Right ventricle myocardium inferior (tissue), 1 donor: ENCODE measurements around the gene YBX3. TPM values are rescaled to one million over a fixed set of nuclear protein-coding genes. Genes with fewer than 3 reads are reported as not detected.

Experiments
- ATAC-seq: fragments of 200-7000 bp; cut with Tn5 transposase; one replicate; pipeline ENCODE4 v1.9.1; 2020; ENCODE audit warnings: mild to moderate bottlenecking, moderate library complexity
- DNase-seq: peaks from one replicate; pipeline ENCODE4 v3.0.0; 2021; ENCODE audit errors: missing footprints
- intact Hi-C: fragments of 100-400 bp; cut with DNase I; formaldehyde crosslinking; loops from one replicate; pipeline ENCODE4 v1.11.0; 2022
- total RNA-seq: library from RNA; stranded (reverse); fragmentation: NEBNext Ultra II Directional; extraction: Animal tissue kit (Norgen Biotek cat#: 25700); gene quantifications from one replicate; pipeline ENCODE4 v1.2.1, GENCODE V29; 2021
- donor health status: DM: no; HTN: yes; CAD: no; lungs with severe emphysema.

Gene YBX3
- total RNA-seq, 1 donor from 2014 or later, result 594 TPM

GRCh38 chr12:10697862-10698261, 25.3 kb downstream of the YBX3 start:
- ATAC-seq (no peak), DNase-seq (no peak)
- intact Hi-C loops, result no loop called here

DNA sequence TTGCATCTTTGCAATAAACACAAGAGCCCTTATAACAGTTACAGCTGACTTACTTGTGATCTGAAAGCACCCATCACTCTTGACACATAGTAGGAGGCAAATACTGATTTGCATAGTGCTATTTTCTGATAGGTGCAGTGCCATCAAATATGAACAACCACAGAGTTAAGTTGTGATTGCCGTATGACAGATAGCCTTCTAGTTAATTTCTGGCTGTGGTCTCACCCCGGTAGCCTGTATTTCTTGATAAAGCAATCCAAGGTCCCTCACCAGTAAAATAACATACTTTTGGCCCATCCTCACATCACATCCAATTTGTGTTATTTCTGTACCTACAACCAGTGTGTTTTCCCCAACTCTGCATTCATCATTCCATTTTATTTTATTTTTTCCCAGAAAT, 26.0 kb downstream of the YBX3 start:
- intact Hi-C loops, result no loop called here
- ATAC-seq, result no peak
- no peak for DNase-seq

DNA sequence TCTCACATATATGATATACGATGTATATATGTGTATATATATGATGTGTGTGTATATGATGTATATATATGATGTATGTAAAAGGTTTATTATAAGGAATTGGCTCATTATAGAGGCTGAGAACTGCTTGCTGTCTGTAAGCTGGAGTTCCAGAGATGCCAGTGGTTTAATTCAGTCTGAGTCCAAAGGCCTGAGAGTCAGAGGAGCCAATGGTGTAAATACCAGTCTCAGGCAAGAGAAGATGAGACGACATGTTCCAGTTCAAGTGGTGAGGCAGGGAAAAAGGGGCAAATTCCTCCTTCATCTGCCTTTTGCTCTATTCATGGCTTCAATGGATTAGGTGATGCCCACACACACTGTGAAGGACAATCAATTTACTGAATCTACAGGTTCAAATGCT, 32.2 kb downstream of the YBX3 start:
- intact Hi-C loops, result no loop called here
- ATAC-seq (no peak), DNase-seq (no peak)

GRCh38 chr12:10689146-10689545, 34.0 kb downstream of the YBX3 start:
- intact Hi-C loops, result no loop called here
- DNase-seq, result no peak
- ATAC-seq, result no peak

- no peak for ATAC-seq
- no peak for DNase-seq
- intact Hi-C loops, result no loop called here
Measured at GRCh38 chr12:10688042-10688441, 35.1 kb downstream of the YBX3 start.

DNA sequence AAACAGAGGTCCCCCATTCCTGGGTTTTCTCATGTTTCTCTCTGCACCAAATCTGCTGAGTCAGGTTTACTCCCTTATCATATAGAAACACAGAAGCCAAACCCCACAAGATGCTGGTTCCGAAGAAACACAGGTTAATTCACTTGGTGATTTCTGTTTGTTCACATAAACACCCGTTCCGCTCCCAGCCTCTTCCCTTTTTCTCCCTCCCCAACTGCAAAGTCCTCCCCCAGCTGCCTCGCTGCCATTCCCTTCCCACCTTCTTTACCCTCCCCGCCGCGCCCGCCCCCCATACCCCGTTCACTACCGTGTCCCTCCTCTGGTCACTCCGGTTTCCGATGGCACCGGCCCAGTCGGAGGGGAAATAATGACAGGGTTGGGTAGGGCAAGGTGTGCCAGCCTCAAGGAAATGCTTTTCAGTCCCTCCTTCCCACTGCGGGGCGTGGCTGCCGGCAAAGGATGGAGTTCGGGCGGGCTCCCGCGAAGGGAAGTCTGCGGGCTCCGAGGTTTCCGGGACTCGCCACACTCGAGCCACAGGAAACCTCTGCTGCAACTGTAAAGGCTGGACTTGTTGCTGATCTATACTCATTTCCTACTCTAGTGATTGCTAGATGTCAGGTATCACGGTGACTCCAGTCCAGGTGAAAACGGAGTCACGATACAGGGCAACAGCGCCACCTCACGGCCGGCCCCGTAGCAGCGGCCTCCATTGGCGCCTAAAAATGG, 49.3 kb downstream of the YBX3 start, which contains the start of gene STYK1:
Gene STYK1, minus strand, starts transcription at position 394 of the 726 bp plus-strand sequence. CDS start 39,434 bp downstream, outside the sequence.
- peak; percentile 34 for ATAC-seq
- DNase-seq, result peak; percentile 75
- intact Hi-C loops, result no loop called here

DNA sequence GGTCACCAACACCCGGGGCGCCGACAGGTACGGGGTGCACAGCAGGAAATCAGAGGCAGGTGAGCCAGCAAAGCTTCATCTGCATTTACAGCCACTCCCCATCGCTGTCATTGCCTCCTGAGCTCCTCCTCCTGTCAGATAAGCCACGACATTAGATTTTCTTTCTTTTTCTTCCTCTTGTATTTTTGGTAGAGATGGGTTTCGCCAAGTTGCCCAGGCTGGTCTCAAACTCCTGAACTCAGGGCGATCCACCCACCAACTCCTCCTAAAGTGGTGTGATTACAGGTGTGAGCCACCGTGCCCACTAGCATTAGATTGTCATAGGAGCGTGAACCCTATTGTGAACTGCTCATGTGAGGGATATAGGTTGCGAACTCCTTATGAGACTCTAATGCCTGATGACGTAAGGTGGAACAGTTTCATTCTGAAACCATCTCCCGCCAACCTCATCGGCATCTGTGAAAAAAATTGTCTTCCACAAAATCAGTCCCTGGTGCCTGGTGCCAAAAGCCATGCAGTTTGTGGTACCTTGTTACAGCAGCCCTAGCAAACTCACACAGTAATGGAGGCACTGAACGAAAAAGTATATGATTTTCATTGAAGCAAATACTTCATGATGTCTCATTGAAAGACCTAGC, 50.8 kb downstream of the YBX3 start:
- no peak for DNase-seq
- intact Hi-C loops, result no loop called here

DNA sequence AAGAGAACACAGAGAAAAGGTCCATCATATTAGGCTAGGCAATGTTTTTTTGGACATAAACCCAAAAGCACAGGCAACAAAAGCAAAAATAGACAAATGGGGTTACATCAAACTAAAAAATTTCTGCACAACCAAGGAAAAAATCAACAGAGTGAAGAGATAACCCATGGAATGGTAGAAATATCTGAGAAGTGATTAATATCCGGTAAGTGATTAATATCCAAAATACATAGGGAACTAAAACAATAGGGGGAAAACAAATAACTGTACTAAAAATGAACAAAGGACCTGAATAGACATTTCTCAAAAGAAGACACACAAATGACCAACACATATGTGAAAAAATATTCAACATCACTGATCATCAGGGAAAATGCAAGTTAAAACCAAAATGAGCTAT, 53.6 kb downstream of the YBX3 start:
- no peak for DNase-seq
- intact Hi-C loops, result no loop called here
- no peak for ATAC-seq

More for the DNA sequence above, 50.8 kb downstream of the YBX3 start:
- ATAC-seq, result no peak

DNA sequence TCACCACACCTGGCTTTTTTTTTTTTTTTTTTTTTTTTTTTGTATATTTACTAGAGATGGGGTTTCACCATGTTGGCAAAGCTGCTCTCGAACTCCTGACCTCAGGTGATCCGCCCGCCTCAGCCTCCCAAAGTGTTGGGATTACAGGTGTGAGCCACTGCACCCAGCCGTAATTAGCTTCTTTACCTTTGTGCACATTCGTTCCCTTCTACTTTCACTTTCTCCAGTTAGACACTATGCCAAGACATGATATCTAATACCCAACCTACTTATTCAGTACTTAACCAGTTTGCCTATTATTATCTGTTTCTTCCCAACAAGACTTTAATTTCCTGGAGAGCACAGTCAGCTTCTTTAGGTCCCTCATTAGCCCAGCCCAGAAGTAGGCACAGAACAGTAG, 54.6 kb downstream of the YBX3 start:
- DNase-seq (no peak), ATAC-seq (no peak)
- intact Hi-C loops, result no loop called here

GRCh38 chr12:10667581-10667980, 55.5 kb downstream of the YBX3 start:
- intact Hi-C loops, result no loop called here
- DNase-seq, result no peak
- no peak for ATAC-seq

DNA sequence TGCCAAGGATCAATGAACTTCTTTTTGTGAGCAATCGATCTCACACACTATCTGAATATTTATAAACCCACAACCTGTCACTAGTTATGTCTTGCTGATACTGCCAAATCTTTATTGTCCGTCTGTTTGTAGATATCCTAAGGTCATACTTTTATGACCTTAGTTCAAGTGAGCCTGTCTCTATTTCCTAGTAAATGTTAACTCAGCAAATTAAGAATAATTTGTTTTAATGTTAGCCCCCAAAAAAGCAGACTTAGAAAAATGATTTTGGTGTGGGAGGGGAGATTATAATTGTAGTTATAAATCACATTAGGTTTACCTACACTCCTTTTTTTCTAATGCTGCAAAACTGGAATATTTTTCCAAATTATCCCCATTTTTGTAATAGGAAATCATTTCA, 58.6 kb downstream of the YBX3 start:
- ATAC-seq, result no peak
- intact Hi-C loops, result no loop called here
- DNase-seq, result no peak

DNA sequence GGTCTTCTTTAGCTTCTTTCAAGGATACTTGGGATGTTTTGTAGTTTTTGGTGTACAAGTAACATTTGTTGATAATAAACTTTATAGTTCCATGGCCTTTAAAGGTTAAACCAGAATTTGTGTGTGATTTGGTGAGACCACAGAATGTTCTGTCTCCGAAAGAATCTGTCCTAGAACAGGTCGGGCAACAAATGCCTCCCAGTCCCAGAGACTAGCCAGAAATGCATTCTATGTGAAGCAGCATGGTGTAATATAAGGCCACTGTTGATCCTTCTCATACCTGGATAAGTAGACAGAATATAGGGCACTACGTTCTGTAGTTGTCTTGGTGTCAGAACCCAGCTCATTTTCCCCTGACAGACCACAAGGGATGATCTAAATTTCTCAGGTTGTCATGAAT, 59.3 kb downstream of the YBX3 start:
- ATAC-seq, result no peak
- no peak for DNase-seq
- intact Hi-C loops, result no loop called here

DNA sequence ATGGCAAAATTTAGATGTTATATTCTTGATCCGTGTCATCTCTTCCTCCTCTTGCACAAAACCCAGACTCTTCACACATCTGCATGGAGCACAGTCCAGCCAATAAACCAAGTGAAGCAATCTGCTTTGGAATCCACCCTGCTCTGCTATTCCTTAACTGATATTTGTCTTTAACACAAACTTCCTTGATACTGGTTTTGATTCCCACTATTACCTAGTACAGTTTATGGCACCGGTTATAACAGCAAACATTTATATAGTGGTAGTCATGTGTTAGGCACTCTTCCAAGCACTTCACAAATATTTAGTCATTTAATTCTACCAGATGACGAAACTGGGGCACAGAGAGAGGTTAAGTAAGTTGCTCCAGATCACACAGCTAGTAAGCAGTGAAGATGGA, 61.8 kb downstream of the YBX3 start:
- intact Hi-C loops, result no loop called here
- ATAC-seq, result no peak
- no peak for DNase-seq

GRCh38 chr12:10654003-10654402, 69.1 kb downstream of the YBX3 start:
- ATAC-seq (no peak), DNase-seq (no peak)
- intact Hi-C loops, result loop anchor here (10.0 kb wide), 1 partner anchor 69 kb away; no protein-coding TSS in a partner anchor

GRCh38 chr12:10652192-10652591, 70.9 kb downstream of the YBX3 start:
- intact Hi-C loops, result loop anchor here (10.0 kb wide), 1 partner anchor 67 kb away; no protein-coding TSS in a partner anchor
- ATAC-seq (no peak), DNase-seq (no peak)

Other genes starting within 250 kb of the YBX3 start
- gene EIF2S3B, start 217.4 kb downstream of the YBX3 start, total RNA-seq, result 0.62 TPM
- gene MAGOHB, start 109.7 kb downstream of the YBX3 start, total RNA-seq, result 14.8 TPM
- gene STYK1, start 49.3 kb downstream of the YBX3 start, total RNA-seq, result not detected
- gene TAS2R7, start 79.3 kb upstream of the YBX3 start, total RNA-seq, result not detected
- gene TAS2R8, start 84.0 kb upstream of the YBX3 start, total RNA-seq, result not detected
- not detected for gene TAS2R9, start 86.8 kb upstream of the YBX3 start, total RNA-seq
- not detected for gene TAS2R10, start 103.0 kb upstream of the YBX3 start, total RNA-seq
- 1.8 TPM for gene PRR4, start 126.2 kb upstream of the YBX3 start, total RNA-seq
- 4.2 TPM for gene PRH1, start 160.9 kb upstream of the YBX3 start, total RNA-seq
- gene TAS2R13, start 186.2 kb upstream of the YBX3 start, total RNA-seq, result 0.43 TPM
- not detected for gene PRH2, start 205.9 kb upstream of the YBX3 start, total RNA-seq
- 0.38 TPM for gene TAS2R14, start 215.9 kb upstream of the YBX3 start, total RNA-seq